GM23338 (cell line): ENCODE measurements around the gene KAT6B. TPM values are rescaled to one million over a fixed set of nuclear protein-coding genes. Genes with fewer than 3 reads are reported as not detected.

ENCODE experiments used
- ATAC-seq: fragments of 200-7000 bp; cut with Tn5 transposase; 3 replicates; pipeline ENCODE4 v1.9.1; 2020
- DNase-seq: peaks from one replicate; pipeline ENCODE4 v3.0.0-alpha.2; 2015; ENCODE audit warnings: low spot score
- H2AFZ ChIP-seq: fragments of 200-600 bp; sonication (generic); 2 replicates; pipeline ENCODE4 v1.8.0; 2016; ENCODE audit warnings: antibody characterized with exemption, mild to moderate bottlenecking, moderate library complexity
- H3F3A ChIP-seq: fragments of 200-600 bp; sonication (generic); replicated peaks from 2 replicates; pipeline ENCODE4 v1.8.0; 2017; ENCODE audit warnings: antibody characterized with exemption, mixed run types, low read depth
- H3K27ac ChIP-seq: fragments of 200-600 bp; sonication (generic); 2 replicates; pipeline ENCODE4 v1.6.1; 2016; ENCODE audit warnings: low read depth
- H3K27me3 ChIP-seq: fragments of 200-600 bp; sonication (generic); 2 replicates; pipeline ENCODE4 v1.8.0; 2016; ENCODE audit warnings: mild to moderate bottlenecking, mixed run types, moderate library complexity; ENCODE audit not compliant: insufficient read depth
- H3K36me3 ChIP-seq: fragments of 200-600 bp; sonication (generic); 2 replicates; pipeline ENCODE4 v1.8.0; 2016; ENCODE audit warnings: mild to moderate bottlenecking; ENCODE audit not compliant: insufficient read depth
- H3K4me1 ChIP-seq: fragments of 200-600 bp; sonication (generic); 2 replicates; pipeline ENCODE4 v1.8.0; 2016; ENCODE audit warnings: mild to moderate bottlenecking, moderate library complexity; ENCODE audit not compliant: insufficient read depth
- H3K4me2 ChIP-seq: fragments of 200-600 bp; sonication (generic); 2 replicates; pipeline ENCODE4 v1.7.1; 2017; ENCODE audit warnings: mixed run types
- H3K4me3 ChIP-seq: fragments of 200-600 bp; sonication (generic); 2 replicates; pipeline ENCODE4 v1.6.1; 2016; ENCODE audit warnings: mixed run types
- H3K79me2 ChIP-seq: fragments of 200-600 bp; sonication (generic); replicated peaks from 2 replicates; pipeline ENCODE4 v1.8.0; 2017; ENCODE audit warnings: mild to moderate bottlenecking; ENCODE audit not compliant: insufficient read depth
- H3K9me2 ChIP-seq: fragments of 200-600 bp; sonication (generic); 2 replicates; pipeline ENCODE4 v1.8.0; 2017; ENCODE audit not compliant: insufficient read depth
- H4K20me1 ChIP-seq: fragments of 200-600 bp; sonication (generic); replicated peaks from 2 replicates; pipeline ENCODE4 v1.8.0; 2017; ENCODE audit warnings: mild to moderate bottlenecking; ENCODE audit not compliant: insufficient read depth
- H3K27ac Mint-ChIP-seq: 2 replicates; pipeline ENCODE4 v1.8.0; 2020; ENCODE audit warnings: inconsistent platforms, mild to moderate bottlenecking, moderate library complexity, mixed read lengths
- H3K27me3 Mint-ChIP-seq: 3 replicates; pipeline ENCODE4 v1.8.0; 2022; ENCODE audit warnings: low read depth, mild to moderate bottlenecking, moderate library complexity, mixed read lengths, inconsistent platforms; ENCODE audit not compliant: insufficient read depth, poor library complexity
- H3K36me3 Mint-ChIP-seq: 3 replicates; pipeline ENCODE4 v1.8.0; 2021; ENCODE audit warnings: low read depth, mild to moderate bottlenecking, inconsistent platforms, moderate library complexity, mixed read lengths
- H3K4me1 Mint-ChIP-seq: 3 replicates; pipeline ENCODE4 v1.8.0; 2020; ENCODE audit warnings: mild to moderate bottlenecking, inconsistent platforms, mixed read lengths
- H3K4me3 Mint-ChIP-seq: 3 replicates; pipeline ENCODE4 v1.8.0; 2021; ENCODE audit warnings: moderate library complexity, mild to moderate bottlenecking, inconsistent platforms, mixed read lengths
- H3K9me3 Mint-ChIP-seq: 3 replicates; pipeline ENCODE4 v1.8.0; 2020; ENCODE audit warnings: moderate library complexity, mild to moderate bottlenecking, inconsistent platforms, mixed read lengths
- CREB1 ChIP-seq: fragments of 250-450 bp; sonication (Bioruptor Pico); IDR thresholded peaks from 2 replicates; pipeline ENCODE4 v1.5.0; 2020; ENCODE audit warnings: low read depth, mild to moderate bottlenecking, moderate library complexity
- EZH2 ChIP-seq: fragments of 200-600 bp; sonication (generic); IDR thresholded peaks from one replicate; pipeline ENCODE4 v1.8.0; 2017; ENCODE audit warnings: antibody characterized with exemption, mild to moderate bottlenecking, low read depth; ENCODE audit not compliant: unreplicated experiment
- NANOG ChIP-seq: IDR thresholded peaks from 2 replicates; pipeline ENCODE4 v1.6.1; 2016; ENCODE audit warnings: antibody characterized with exemption, borderline replicate concordance
- POLR2AphosphoS5 ChIP-seq: IDR thresholded peaks from 2 replicates; pipeline ENCODE4 v1.6.1; 2016; ENCODE audit warnings: antibody characterized with exemption, low read depth
- STAT1 ChIP-seq: IDR thresholded peaks from one replicate; pipeline ENCODE4 v1.6.1; 2016; ENCODE audit warnings: antibody characterized with exemption; ENCODE audit not compliant: unreplicated experiment
- ZNF114 ChIP-seq: fragments of 250-450 bp; sonication (Bioruptor Pico); IDR thresholded peaks from 2 replicates; pipeline ENCODE4 v1.5.0; 2020; ENCODE audit warnings: mild to moderate bottlenecking, moderate library complexity
- ZNF331 ChIP-seq: fragments of 250-450 bp; sonication (Bioruptor Pico); IDR thresholded peaks from 2 replicates; pipeline ENCODE4 v1.5.0; 2020; ENCODE audit warnings: low read depth, mild to moderate bottlenecking, moderate library complexity
- polyA plus RNA-seq: library from polyadenylated mRNA; unstranded; fragments of >200 nt; fragmentation: Nextera tagmentation; extraction: Ambion mirVana; gene quantifications from 2 replicates; pipeline ENCODE4 v1.2.1, GENCODE V29; 2016
- total RNA-seq: library from RNA; depleted of rRNA; stranded (reverse); fragments of >200 nt; shearing (Covaris generic); gene quantifications from 2 replicates; pipeline ENCODE4 v1.2.3, GENCODE V29; 2014
- TF ChIP-seq, protein P1 (sequence below), 2 experiments: fragments of 200-600 bp in 1 of 2; sonication (generic) in 1 of 2; conservative IDR thresholded peaks; 2 replicates each; pipeline versions ENCODE4 v1.5.1 to v1.6.1; 2016 to 2017; ENCODE audit warnings: antibody characterized with exemption in 2 of 2, low read depth in 2 of 2, mild to moderate bottlenecking in 2 of 2, moderate library complexity in 1 of 2
- TF ChIP-seq, protein P2 (sequence below): fragments of 250-450 bp; sonication (Bioruptor Pico); IDR thresholded peaks from 2 replicates; pipeline ENCODE4 v1.5.0; 2020; ENCODE audit warnings: mild to moderate bottlenecking, moderate library complexity
- TF ChIP-seq, protein P3 (sequence below): IDR thresholded peaks from one replicate; pipeline ENCODE4 v1.6.1; 2018; ENCODE audit warnings: antibody characterized with exemption; ENCODE audit not compliant: unreplicated experiment
- TF ChIP-seq, protein P4 (sequence below): IDR thresholded peaks from 2 replicates; pipeline ENCODE4 v1.6.1; 2016; ENCODE audit warnings: antibody characterized with exemption

KAT6B gene
- total and polyA plus RNA-seq, 2 experiments from 2014 or later: 21.3 to 31.4 TPM

DNA sequence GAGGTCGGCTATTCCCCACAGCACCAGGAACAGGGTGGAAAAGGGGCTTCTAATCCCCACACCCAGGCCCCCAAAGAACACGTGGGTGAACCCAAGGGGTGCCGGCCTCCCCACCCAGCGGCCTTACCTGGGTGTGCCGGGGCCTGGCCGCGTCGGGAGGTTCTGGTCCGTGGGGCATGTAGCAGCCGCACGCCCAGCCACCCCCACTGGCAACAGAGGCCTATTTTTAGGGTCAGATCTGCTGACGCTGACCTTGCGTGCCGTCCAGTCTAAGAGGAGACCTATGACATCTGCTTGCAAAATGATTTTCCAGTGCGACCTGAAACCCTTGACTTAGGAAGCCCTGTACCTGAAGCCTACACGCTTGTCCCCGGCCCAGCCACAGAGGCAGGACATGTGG lies 247.0 kb downstream of the KAT6B start:
- H3K4me2 ChIP-seq: no peak overlapping the region
- no peak for DNase-seq
- Mint-ChIP-seq H3K36me3 (no peaks in the 10 kb centered on the region), H3K4me1 (peaks cover 9% of the 10 kb centered on the region), H3K4me3 (no peak overlapping the region), H3K27ac (no peak overlapping the region), H3K9me3 (no peaks in the 10 kb centered on the region), H3K27me3 (peaks cover 2% of the 10 kb centered on the region)
- no peaks in the 10 kb centered on the region for H3F3A ChIP-seq
- no peak for ATAC-seq
- H3K27me3 ChIP-seq: no peaks in the 10 kb centered on the region
- TF ChIP-seq, protein P1, sequence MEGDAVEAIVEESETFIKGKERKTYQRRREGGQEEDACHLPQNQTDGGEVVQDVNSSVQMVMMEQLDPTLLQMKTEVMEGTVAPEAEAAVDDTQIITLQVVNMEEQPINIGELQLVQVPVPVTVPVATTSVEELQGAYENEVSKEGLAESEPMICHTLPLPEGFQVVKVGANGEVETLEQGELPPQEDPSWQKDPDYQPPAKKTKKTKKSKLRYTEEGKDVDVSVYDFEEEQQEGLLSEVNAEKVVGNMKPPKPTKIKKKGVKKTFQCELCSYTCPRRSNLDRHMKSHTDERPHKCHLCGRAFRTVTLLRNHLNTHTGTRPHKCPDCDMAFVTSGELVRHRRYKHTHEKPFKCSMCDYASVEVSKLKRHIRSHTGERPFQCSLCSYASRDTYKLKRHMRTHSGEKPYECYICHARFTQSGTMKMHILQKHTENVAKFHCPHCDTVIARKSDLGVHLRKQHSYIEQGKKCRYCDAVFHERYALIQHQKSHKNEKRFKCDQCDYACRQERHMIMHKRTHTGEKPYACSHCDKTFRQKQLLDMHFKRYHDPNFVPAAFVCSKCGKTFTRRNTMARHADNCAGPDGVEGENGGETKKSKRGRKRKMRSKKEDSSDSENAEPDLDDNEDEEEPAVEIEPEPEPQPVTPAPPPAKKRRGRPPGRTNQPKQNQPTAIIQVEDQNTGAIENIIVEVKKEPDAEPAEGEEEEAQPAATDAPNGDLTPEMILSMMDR (conservative IDR thresholded peaks at IDR 0.05; ENCODE audit: low read depth in 2 of 2): no peak
- TF ChIP-seq ZNF331 (CRISPR knock-in tag) (no peak), EZH2 (no peak), POLR2AphosphoS5 (no peak), STAT1 (no peak), CREB1 (no peak), ZNF114 (CRISPR knock-in tag) (no peak), NANOG (no peak)
- TF ChIP-seq, protein P2, sequence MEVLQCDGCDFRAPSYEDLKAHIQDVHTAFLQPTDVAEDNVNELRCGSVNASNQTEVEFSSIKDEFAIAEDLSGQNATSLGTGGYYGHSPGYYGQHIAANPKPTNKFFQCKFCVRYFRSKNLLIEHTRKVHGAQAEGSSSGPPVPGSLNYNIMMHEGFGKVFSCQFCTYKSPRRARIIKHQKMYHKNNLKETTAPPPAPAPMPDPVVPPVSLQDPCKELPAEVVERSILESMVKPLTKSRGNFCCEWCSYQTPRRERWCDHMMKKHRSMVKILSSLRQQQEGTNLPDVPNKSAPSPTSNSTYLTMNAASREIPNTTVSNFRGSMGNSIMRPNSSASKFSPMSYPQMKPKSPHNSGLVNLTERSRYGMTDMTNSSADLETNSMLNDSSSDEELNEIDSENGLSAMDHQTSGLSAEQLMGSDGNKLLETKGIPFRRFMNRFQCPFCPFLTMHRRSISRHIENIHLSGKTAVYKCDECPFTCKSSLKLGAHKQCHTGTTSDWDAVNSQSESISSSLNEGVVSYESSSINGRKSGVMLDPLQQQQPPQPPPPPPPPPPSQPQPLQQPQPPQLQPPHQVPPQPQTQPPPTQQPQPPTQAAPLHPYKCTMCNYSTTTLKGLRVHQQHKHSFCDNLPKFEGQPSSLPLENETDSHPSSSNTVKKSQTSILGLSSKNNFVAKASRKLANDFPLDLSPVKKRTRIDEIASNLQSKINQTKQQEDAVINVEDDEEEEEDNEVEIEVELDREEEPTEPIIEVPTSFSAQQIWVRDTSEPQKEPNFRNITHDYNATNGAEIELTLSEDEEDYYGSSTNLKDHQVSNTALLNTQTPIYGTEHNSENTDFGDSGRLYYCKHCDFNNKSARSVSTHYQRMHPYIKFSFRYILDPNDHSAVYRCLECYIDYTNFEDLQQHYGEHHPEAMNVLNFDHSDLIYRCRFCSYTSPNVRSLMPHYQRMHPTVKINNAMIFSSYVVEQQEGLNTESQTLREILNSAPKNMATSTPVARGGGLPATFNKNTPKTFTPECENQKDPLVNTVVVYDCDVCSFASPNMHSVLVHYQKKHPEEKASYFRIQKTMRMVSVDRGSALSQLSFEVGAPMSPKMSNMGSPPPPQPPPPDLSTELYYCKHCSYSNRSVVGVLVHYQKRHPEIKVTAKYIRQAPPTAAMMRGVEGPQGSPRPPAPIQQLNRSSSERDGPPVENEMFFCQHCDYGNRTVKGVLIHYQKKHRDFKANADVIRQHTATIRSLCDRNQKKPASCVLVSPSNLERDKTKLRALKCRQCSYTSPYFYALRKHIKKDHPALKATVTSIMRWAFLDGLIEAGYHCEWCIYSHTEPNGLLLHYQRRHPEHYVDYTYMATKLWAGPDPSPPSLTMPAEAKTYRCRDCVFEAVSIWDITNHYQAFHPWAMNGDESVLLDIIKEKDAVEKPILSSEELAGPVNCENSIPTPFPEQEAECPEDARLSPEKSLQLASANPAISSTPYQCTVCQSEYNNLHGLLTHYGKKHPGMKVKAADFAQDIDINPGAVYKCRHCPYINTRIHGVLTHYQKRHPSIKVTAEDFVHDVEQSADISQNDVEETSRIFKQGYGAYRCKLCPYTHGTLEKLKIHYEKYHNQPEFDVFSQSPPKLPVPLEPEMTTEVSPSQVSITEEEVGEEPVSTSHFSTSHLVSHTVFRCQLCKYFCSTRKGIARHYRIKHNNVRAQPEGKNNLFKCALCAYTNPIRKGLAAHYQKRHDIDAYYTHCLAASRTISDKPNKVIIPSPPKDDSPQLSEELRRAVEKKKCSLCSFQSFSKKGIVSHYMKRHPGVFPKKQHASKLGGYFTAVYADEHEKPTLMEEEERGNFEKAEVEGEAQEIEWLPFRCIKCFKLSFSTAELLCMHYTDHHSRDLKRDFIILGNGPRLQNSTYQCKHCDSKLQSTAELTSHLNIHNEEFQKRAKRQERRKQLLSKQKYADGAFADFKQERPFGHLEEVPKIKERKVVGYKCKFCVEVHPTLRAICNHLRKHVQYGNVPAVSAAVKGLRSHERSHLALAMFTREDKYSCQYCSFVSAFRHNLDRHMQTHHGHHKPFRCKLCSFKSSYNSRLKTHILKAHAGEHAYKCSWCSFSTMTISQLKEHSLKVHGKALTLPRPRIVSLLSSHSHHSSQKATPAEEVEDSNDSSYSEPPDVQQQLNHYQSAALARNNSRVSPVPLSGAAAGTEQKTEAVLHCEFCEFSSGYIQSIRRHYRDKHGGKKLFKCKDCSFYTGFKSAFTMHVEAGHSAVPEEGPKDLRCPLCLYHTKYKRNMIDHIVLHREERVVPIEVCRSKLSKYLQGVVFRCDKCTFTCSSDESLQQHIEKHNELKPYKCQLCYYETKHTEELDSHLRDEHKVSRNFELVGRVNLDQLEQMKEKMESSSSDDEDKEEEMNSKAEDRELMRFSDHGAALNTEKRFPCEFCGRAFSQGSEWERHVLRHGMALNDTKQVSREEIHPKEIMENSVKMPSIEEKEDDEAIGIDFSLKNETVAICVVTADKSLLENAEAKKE (CRISPR knock-in tag): no peak
- TF ChIP-seq, protein P3, sequence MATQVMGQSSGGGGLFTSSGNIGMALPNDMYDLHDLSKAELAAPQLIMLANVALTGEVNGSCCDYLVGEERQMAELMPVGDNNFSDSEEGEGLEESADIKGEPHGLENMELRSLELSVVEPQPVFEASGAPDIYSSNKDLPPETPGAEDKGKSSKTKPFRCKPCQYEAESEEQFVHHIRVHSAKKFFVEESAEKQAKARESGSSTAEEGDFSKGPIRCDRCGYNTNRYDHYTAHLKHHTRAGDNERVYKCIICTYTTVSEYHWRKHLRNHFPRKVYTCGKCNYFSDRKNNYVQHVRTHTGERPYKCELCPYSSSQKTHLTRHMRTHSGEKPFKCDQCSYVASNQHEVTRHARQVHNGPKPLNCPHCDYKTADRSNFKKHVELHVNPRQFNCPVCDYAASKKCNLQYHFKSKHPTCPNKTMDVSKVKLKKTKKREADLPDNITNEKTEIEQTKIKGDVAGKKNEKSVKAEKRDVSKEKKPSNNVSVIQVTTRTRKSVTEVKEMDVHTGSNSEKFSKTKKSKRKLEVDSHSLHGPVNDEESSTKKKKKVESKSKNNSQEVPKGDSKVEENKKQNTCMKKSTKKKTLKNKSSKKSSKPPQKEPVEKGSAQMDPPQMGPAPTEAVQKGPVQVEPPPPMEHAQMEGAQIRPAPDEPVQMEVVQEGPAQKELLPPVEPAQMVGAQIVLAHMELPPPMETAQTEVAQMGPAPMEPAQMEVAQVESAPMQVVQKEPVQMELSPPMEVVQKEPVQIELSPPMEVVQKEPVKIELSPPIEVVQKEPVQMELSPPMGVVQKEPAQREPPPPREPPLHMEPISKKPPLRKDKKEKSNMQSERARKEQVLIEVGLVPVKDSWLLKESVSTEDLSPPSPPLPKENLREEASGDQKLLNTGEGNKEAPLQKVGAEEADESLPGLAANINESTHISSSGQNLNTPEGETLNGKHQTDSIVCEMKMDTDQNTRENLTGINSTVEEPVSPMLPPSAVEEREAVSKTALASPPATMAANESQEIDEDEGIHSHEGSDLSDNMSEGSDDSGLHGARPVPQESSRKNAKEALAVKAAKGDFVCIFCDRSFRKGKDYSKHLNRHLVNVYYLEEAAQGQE: no peak
- TF ChIP-seq, protein P4, sequence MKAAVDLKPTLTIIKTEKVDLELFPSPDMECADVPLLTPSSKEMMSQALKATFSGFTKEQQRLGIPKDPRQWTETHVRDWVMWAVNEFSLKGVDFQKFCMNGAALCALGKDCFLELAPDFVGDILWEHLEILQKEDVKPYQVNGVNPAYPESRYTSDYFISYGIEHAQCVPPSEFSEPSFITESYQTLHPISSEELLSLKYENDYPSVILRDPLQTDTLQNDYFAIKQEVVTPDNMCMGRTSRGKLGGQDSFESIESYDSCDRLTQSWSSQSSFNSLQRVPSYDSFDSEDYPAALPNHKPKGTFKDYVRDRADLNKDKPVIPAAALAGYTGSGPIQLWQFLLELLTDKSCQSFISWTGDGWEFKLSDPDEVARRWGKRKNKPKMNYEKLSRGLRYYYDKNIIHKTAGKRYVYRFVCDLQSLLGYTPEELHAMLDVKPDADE: no peak
- peak overlapping the region; percentile 43; the same call in 1 of the 2 replicates for H2AFZ ChIP-seq
- no peak overlapping the region for H3K27ac ChIP-seq
- H3K4me1 ChIP-seq: peaks cover 14% of the 10 kb centered on the region
- no peaks in the 10 kb centered on the region for H3K79me2 ChIP-seq
- H4K20me1 ChIP-seq: no peaks in the 10 kb centered on the region
- no peak overlapping the region for H3K4me3 ChIP-seq
- H3K9me2 ChIP-seq: no peaks in the 10 kb centered on the region
- H3K36me3 ChIP-seq: no peaks in the 10 kb centered on the region
